DMS153 treated with DMSO at 0.1 percent for 48 hours (cell line): ENCODE data around the gene SMURF1.
A peak's percentile ranks its signal among the peaks of the same experiment; 100 is the strongest.
"Not testable (repeated sequence)": the region's sequence is repeated elsewhere in the genome, so short reads cannot be mapped to it uniquely, and the experiment has no call there.

Experiments used
- DNase-seq: peaks from one replicate; lab custom pipeline; 2025; ENCODE audit not compliant: unreplicated experiment; lab: John Stamatoyannopoulos, UW

The SMURF1 gene

DNA sequence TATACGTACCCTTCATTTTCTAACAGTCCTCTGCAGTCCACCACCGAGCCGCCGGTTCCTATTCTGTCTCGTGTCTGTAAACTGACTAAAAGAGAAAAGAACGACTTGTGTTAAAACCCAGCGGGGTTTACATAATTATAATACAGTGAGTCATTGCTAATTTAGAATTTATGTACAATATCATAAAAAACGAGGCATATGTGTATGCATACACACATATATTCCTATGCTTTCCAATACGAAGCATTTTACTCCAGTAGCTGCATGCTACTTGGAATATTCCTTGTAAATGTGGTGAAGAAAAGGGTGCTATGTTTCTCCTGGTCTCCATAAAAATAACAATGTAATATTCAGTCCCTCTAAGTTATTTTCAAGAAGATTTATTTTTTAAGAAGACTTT, 89.1 kb downstream of the SMURF1 start:
- no peak for DNase-seq

DNA sequence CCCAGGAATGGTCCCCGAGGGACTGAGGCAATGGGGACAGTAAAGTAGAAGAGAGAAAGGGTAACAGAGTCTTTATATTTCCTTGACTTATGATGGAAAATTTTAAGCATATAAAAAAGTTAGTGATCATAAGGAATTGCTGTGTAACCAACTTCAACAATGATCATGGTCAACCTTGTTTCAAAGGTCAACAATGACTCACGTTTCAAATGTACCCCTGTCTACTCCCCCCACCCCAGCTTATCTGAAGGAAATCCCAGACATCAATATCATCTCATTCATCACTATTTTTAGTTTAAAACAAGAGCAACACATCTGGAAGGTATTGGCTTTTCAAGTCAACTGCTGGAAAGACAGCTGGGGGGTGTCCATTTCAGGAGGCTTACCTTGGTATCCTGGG, 92.9 kb downstream of the SMURF1 start:
- DNase-seq, result no peak

DNA sequence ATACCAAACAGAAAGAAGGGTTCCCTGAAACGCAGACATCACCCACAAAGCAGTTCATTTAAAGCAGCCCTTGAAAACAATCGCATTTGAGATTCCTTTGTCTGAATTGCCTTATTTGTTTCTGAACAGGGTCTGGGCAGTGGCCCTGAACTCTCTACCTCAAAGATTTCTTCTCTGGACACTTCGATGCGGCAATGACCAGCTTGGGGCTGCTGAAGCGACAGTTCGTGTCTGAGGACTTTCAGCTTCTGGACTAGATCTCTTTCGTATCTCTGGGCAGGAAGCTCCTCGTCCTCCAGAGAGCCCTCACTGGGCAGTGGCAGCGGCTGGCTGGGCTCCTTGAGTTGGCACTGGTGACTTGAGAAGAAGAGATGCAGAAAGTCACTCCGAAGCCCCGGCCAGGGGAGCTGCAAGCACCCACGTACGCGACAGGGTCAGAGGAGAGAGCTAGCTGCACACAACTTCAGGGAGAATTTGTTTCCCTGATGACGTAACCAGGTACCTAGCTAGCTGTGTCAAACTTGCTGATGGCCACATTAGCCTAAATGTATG, 96.3 kb downstream of the SMURF1 start:
- DNase-seq, result no peak

DNA sequence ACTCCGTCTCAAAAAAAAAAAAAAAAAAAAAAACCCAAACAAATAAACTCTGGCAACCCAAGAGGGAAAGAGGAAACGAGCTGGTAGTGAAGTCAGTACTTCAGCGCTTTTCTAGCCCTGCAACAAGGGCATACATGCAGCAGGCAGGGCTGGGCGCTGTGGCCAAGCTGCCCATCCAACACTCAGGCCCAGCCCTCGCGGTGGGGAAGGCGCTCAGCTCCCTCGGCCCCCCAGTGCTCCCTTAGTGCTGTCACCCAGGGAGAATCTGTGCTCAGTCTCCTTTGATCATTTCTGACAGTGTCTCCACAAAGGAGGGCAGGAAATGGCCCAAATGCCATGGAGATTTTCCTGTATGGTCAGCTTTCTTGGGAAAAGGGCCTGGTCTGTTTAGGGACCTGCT, 97.2 kb downstream of the SMURF1 start:
- DNase-seq, result no peak

DNA sequence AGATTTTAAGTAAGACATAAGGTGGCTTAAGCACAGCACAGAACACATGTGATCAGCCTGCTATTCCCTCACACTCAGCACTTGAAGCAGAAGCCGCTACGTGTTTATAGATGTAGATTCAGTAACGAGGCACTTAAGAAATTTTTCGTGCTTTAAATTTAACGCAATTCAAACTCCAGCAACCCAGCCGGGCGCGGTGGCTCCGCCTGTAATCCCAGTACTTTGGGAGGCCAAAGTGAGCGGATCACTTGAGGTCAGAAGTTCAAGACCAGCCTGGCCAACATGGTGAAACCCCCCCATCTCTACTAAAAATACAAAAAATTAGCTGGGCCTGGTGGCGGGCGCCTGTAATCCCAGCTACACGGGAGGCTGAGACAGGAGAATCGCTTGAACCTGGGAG, 97.6 kb downstream of the SMURF1 start:
- not testable (repeated sequence) for DNase-seq

DNA sequence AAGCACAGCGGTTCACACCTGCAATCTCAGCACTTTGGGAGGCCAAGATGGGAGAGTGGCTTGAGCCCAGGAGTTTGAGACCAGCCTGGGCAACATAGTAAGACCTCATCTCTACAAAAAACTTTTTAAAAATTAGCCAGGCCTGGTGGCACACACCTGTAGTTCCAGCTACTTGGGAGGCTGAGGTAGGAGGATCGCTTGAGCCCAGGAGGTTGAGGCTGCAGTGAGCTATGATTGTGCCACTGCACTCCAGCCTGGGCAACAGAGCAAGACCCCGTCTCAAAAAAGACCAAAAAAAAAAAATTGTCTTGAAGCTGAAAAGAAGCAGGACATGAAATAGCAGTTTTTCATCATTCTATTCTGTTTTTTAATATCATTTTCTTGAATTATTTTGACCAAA, 99.0 kb downstream of the SMURF1 start:
- DNase-seq, result not testable (repeated sequence)

DNA sequence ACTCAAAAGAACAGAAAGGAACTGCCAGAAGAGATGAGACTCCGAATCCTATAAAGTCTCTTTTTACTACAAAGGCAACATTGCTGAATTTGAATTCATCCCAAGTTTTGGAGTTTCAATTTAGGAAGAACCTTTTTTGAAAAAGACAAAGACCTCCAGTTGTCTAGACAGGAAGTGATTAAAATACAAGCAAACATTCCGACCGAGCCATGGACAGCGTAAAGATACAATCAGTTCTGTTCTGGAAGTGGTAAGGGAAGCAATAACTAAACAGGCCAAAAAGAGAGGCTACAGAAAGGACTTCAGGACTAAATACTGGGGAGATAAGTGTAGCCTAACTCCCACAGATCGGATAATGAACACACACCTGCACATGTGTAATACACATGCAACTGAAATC, 101.0 kb downstream of the SMURF1 start:
- no peak for DNase-seq

DNA sequence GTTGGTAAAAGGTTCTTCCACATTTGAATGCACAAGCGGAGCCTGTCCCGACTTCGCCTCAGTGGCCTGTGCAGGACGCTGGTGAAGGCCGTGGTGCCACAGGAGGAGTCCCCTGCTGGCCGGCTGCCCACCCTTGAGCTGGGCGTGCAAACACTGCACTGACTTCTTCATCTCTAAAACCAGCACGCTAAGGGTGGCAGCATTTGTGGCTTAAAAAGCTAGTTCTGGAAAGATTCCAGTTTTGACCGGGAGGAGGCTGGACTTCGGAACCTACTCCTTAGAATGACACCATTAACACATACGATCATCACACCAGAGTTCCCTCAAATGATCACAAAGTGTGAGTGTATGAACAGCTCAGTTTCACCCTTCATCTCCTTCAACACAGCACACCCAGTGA, 102.4 kb downstream of the SMURF1 start:
- DNase-seq, result no peak

DNA sequence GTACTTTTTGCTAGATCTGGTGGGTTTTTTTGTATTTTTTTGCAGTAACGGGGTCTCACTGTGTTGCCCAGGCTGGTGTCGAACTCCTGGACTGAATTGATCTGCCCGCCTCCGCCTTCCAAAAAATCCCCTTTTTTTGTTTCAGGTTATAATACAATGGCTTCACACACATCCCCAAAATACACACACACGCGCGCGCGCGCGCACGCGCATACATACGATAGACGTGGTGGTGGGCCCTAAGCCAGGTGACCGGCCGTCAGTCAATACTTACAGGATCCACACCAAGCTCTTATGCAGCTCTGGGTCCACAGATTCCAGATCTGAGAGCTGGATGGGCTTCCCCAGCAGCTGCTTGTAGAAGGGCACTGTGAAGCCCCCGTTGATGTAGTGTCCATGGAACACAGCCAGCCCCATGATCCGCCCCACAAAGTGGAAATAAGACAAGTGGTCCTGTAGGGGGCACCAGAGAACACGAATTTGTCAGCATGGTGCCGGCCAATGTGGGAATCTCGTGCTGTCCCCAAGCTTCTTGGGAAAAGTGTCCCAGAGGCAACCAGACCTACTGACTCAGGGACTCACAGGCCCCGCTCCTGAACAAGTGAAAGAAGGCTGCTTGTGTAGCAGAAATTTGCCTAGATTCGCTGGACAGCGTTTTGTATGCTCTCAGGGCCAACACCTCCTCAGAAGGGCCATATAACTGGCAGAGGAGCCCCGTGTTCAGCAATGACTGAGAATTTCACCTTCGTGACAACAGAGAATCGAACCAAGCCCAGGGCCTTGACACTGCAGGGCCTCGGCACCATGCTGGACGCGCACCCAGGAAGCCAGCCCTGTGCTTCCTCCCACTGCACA, 103.6 kb downstream of the SMURF1 start:
- peak; percentile 64 for DNase-seq

DNA sequence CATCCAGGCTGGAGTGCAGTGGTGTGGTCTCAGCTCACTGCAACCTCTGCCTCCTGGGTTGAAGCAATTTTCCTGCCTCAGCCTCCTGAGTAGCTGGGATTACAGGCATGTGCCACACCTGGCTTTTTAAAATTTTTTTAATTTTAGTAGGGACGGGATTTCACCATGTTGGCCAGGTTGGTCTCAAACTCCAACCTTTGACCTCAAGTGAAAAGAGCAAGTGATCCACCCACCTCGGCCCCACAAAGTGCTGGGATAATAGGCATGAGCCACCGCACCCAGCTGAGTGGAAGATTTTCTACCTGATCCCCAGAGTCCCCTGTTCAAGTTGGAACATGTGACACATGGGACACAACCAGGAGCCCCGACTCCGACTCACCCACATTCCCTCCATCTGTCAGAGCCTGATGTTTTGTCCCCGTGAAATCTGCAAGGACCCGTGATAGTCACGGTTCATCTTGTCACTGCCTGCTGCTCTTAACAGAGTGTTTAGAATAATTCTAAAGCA, 104.5 kb downstream of the SMURF1 start:
- DNase-seq, result no peak

DNA sequence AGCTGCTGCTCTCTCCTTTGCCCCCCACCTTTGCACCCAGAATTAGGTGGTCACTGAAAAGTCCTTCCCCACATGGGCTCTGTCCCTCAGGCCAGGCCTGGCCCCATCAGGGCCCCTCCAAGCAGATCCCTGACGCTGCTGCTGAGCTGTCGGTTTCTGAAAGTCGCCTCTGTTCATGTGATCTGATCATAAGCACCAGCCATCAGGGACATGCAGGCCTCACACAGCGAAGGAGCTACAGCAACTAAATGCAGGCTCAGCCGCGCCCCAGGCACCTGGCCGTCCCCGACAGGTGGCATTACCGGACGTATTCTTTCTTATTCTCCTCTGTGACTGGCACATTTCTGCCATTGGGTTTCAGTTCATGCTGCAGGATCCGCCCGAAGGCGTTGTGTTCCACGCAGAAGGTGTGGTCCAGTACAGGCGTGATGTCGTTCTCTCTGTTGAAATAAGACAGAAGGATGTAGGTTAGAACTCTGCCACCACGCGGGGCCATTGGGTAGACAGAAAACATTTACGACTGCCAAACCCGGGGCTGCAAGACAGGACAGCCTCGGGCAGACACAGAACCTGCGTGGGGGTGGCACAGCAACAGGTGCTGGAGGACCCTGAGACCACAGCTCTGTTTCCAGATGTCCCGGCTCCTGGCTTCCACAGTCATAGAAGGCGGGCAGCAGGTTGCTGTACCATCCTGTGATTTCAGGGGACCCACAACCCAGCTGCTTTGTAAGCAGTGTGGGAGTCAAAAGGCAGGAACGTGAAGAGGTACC, 105.6 kb downstream of the SMURF1 start:
- DNase-seq, result no peak

DNA sequence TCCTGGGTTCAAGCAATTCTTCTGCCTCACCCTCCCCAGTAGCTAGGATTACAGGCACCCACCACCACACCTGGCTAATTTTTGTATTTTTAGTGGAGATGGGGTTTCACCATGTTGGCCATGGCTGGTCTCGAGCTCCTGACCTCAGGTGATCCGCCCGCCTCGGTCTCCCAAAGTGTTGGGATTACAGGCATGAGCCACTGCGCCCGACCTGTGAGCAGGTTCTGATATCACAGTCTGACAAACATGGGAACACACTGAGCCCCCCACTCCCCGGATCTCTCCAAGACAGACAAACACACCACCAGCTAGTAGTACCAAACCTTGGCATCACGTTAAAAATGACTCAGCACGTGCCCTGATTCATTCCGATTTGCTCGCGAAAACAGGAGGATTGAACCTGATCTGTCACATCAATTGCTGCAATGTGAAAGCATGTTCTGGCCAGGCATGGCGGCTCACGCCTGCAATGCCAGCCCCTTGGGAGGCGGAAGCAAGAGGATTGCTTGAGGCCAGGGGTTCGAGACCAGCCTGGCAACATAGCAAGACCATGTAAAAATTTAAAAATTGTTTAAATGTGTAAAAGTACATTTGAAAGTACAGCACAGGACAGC, 106.5 kb downstream of the SMURF1 start:
- no peak for DNase-seq

DNA sequence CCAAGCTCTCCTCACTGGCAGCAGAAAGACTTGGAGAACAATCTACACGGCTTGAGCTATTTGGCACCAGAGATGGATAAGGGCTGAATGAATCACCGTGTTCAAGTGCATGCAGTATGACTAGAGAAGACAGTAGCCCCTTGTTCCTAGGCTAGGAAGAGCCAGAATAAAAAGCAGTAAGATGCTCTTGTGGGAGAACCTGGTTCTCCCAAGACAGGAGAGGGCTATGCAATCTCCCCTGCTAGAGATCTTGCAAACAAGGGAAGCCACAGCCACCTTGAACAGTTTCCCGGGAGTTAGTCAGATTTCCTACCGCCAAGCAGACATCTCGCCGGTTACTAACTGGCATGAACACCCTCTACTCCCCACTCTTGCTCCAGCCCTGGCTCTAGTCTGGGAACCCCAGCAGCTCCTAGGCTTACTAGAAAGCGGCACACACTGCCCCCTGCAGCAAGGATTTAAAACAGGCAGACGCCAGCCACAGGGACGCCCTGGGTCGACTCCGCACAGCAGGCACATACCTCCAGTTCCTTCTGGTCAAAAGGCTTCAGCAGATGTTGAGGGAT, 107.3 kb downstream of the SMURF1 start:
- DNase-seq, result no peak

DNA sequence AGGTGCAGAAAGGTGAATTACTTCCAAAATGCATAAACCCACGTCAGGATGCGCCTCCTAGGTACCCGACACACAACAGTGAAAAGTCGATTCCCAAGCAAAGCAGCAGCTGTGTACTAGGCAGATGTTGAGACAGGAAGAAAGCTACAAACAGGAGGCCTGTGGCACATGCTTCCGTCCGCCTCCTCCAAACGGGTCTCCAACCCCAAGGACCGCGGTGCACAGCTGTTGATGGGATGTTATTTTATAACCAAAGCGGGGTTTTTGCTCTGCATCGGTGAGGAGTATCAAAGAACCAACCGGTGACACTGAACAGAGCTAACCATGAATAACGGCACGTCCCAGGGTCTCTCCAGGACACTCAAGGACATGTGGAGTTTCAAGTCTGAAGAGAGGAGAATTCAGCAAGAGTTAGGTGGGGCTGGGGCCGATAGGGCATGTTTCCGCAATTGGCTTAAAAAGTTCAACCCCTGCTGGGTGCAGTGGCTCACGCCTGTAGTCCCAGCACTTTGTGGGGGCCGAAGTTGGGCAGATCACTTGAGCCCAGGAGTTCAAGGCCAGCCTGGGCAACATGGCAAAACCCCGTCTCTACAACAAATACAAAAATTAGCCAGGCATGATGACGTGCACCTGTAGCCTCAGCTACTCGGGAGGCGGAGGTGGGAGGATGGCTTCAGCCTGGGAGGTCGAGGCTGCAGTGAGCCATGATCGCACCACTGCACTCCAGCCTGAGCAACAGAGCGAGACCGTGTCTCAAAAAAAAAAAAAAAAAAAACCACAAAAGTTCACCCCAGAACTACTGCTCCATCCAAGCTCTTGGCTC, 108.0 kb downstream of the SMURF1 start:
- no peak for DNase-seq

DNA sequence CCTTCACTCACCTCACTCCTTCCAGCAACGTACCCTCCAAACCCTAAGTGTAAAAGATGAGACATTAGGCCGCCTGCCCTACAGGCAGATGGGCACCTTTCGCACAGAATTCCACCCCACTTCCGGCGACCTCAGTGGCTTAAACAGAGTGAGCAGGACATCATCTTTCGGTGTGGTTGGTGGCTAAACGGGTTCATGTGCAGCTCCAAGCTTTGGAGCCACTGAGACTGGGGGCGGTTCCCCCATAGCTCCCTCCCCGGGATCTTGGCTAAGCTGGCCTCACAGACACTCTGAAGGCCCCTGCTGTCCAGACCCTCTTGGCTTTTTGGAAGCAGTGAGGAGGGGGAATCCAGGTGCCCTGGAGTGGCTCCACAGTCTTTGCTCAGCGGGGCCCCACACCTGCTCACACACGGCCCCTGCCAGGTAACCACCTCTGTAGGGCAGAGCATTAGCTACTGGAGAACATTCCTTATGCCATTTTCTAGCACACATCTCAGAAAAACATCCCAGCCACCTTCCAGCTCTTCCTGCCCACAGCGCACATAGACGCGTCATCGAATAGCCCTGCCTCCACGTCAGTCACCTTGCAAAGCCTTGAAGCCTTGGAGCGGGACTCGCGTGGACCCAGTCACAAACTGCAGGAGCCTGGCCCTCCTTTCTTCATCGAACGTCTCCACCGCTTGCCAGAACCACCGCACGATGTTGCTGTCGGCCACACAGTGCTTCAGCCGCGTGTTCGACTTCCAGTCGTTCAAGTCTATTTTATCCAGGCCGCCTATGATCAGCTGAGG, 108.8 kb downstream of the SMURF1 start:
- no peak for DNase-seq

DNA sequence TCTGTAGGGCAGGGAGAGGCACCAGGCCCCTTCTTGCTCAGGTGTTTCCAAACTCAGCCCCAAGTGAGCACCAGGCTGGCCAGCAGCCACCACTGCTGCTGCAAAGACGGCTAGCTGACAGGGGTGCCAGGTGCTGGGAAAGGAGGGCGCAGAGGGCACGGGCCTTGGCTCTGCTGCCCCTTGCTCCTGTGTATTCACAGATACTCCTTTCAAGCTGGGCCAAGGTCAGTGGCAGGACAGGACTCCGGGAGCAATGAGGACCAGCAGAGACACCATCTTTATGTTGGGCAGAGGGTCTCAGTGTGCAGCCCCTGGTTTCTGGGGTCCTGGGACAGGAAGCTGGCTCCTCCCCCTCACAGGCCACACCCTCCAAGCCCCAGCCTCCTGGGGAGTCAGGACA, 110.1 kb downstream of the SMURF1 start:
- DNase-seq, result no peak

DNA sequence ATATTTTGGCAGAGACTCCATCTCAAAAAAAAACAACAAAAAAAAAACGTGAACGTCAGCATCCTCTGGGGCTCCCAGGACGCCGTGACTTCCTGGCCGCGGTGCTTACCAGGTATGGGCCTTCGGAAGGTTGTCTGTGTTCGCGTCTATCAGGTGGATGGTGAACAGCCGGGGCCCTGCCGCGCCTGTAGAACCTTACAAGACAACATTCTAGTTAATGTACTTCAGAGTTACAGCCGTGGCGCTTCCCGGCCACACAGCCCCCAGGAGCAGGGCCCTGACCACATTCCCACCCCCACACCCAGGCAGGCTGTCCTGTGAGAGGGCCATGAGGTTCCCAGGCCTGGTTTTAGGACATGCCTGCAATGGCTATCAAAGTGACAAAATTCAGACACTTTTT, 111.0 kb downstream of the SMURF1 start:
- no peak for DNase-seq

DNA sequence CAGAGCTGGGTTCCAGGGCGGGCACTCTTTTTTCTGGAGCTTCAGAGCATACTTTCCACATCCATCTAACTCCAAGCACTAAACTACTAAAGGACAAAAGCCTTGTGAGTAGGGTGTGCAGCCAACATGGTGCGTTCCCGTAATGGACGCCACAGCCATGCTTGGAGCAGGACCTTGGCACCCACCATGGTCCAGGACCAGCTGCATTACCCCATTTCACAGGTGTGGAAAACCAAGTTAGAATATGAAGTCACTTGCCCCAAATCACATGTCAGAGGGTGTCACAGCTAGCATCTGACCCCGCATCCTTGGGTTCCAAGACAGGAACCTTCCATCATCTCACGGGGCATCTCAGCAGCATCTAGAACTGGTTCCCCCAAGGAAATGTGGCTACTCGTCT, 112.4 kb downstream of the SMURF1 start:
- DNase-seq, result no peak

DNA sequence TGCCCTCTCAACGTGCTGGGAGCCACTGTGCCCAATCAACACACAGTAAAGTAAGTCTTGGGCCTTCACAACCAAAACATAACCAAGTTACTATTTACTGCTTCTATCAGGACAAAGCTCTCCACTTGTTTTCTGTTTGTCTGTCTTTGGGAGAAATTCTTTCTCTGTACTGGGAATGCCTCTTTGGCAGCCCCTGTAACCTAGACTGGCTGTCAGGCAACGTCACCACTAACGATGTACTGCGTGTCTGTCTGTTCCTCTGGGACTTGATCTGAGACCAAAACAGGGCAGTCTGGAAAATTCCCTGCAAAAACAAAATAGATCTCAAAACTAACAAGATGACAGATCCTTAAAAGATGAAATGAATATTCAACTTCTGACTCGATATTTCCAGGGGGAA, 113.0 kb downstream of the SMURF1 start:
- DNase-seq, result no peak

DNA sequence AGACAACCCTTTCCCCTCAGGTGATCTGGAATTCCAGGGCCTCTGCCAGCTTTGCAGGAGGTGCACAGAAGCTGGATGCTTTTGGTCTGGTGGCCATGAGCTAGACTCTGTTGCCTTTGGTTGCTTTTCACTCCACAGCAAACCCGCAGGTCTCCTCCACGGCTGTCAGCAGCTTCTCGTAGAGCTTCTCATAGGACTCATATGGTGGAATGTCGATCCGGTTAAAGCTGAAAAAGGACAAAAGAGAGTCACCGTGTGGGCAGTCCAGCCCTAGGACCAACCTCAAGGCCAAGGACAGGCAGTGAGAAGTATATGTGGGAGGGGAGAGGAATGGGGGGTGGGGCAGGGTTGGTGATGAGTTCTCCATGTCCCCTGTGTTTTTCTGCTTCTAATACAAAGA, 113.5 kb downstream of the SMURF1 start:
- DNase-seq, result no peak
